Measurements from ENCODE around the gene MAGI2.

Gene MAGI2

GRCh38 chr7:78444267-78444666 is 1009.2 kb downstream of the MAGI2 start:
- H3K27me3 ChIP-seq (ENCODE audit: low read length), result no peaks in the 10 kb centered on the region
- no peaks in the 10 kb centered on the region for H3K9me2 ChIP-seq (replicated peaks; ENCODE audit: insufficient read depth, low read length)
- no peak overlapping the region for H2AFZ ChIP-seq (ENCODE audit: low read depth, low read length, severe bottlenecking)
- no peak overlapping the region for H3K9ac ChIP-seq (ENCODE audit: low read length)
- no peaks in the 10 kb centered on the region for H3K36me3 ChIP-seq (ENCODE audit: low read length)
- no peak overlapping the region for H3K4me2 ChIP-seq (ENCODE audit: low read depth, low read length, poor library complexity, severe bottlenecking)
- TF ChIP-seq EZH2phosphoT487 (conservative IDR thresholded peaks at IDR 0.05; ENCODE audit: low read length) (no peak), CTCF (IDR thresholded peaks at IDR 0.05; ENCODE audit: insufficient read depth, low read length, poor library complexity, severe bottlenecking) (no peak)
- H3K27ac ChIP-seq (ENCODE audit: low read depth, low read length), result no peak overlapping the region
- no peaks in the 10 kb centered on the region for H3F3A ChIP-seq (ENCODE audit: insufficient read depth)
- no peaks in the 10 kb centered on the region for H4K20me1 ChIP-seq (ENCODE audit: low read depth, low read length)
- H3K79me2 ChIP-seq (ENCODE audit: insufficient read depth, low read length), result no peaks in the 10 kb centered on the region
- no peaks in the 10 kb centered on the region for H3K9me3 ChIP-seq (ENCODE audit: insufficient read depth, low read length)
- no peak overlapping the region for H3K4me3 ChIP-seq (ENCODE audit: insufficient read depth, low read length, poor library complexity, severe bottlenecking)

GRCh38 chr7:78443811-78444210 is 1009.7 kb downstream of the MAGI2 start:
- H3F3A ChIP-seq (ENCODE audit: insufficient read depth), result no peaks in the 10 kb centered on the region
- H3K27me3 ChIP-seq (ENCODE audit: low read length), result no peaks in the 10 kb centered on the region
- no peaks in the 10 kb centered on the region for H4K20me1 ChIP-seq (ENCODE audit: low read depth, low read length)
- H3K9me3 ChIP-seq (ENCODE audit: insufficient read depth, low read length), result no peaks in the 10 kb centered on the region
- TF ChIP-seq EZH2phosphoT487 (conservative IDR thresholded peaks at IDR 0.05; ENCODE audit: low read length) (no peak), CTCF (IDR thresholded peaks at IDR 0.05; ENCODE audit: insufficient read depth, low read length, poor library complexity, severe bottlenecking) (no peak)
- H3K9me2 ChIP-seq (replicated peaks; ENCODE audit: insufficient read depth, low read length), result no peaks in the 10 kb centered on the region
- no peak overlapping the region for H3K4me2 ChIP-seq (ENCODE audit: low read depth, low read length, poor library complexity, severe bottlenecking)
- H2AFZ ChIP-seq (ENCODE audit: low read depth, low read length, severe bottlenecking), result no peak overlapping the region
- H3K36me3 ChIP-seq (ENCODE audit: low read length), result no peaks in the 10 kb centered on the region
- H3K4me3 ChIP-seq (ENCODE audit: insufficient read depth, low read length, poor library complexity, severe bottlenecking), result no peak overlapping the region
- H3K9ac ChIP-seq (ENCODE audit: low read length), result no peak overlapping the region
- no peak overlapping the region for H3K27ac ChIP-seq (ENCODE audit: low read depth, low read length)
- H3K79me2 ChIP-seq (ENCODE audit: insufficient read depth, low read length), result no peaks in the 10 kb centered on the region

- Histone ChIP-seq H3F3A (ENCODE audit: insufficient read depth) (no peaks in the 10 kb centered on the region), H3K9me3 (ENCODE audit: insufficient read depth, low read length) (no peaks in the 10 kb centered on the region), H3K27ac (ENCODE audit: low read depth, low read length) (no peak overlapping the region), H4K20me1 (ENCODE audit: low read depth, low read length) (no peaks in the 10 kb centered on the region), H3K9ac (ENCODE audit: low read length) (no peak overlapping the region), H3K27me3 (ENCODE audit: low read length) (no peaks in the 10 kb centered on the region), H3K36me3 (ENCODE audit: low read length) (no peaks in the 10 kb centered on the region), H2AFZ (ENCODE audit: low read depth, low read length, severe bottlenecking) (no peak overlapping the region), H3K4me2 (ENCODE audit: low read depth, low read length, poor library complexity, severe bottlenecking) (no peak overlapping the region), H3K4me3 (ENCODE audit: insufficient read depth, low read length, poor library complexity, severe bottlenecking) (no peak overlapping the region), H3K79me2 (ENCODE audit: insufficient read depth, low read length) (no peaks in the 10 kb centered on the region), H3K9me2 (replicated peaks; ENCODE audit: insufficient read depth, low read length) (no peaks in the 10 kb centered on the region)
- TF ChIP-seq EZH2phosphoT487 (conservative IDR thresholded peaks at IDR 0.05; ENCODE audit: low read length) (no peak), CTCF (IDR thresholded peaks at IDR 0.05; ENCODE audit: insufficient read depth, low read length, poor library complexity, severe bottlenecking) (no peak)
These were observed 1011.7 kb downstream of the MAGI2 start for GRCh38 chr7:78441737-78442136.
